CD14-positive monocyte (primary cell): ENCODE measurements around the gene TXNRD2. TPM values are rescaled to one million over a fixed set of nuclear protein-coding genes. Genes with fewer than 3 reads are reported as not detected.

Experiments used
- DNase-seq, 3 donors: peaks; one replicate each; pipeline ENCODE4 v3.0.0-alpha.2; 2011 to 2022
- H2AFZ ChIP-seq: 2 replicates; pipeline ENCODE4 v1.6.0; 2012; ENCODE audit warnings: mild to moderate bottlenecking, low read depth, low read length, inconsistent platforms; ENCODE audit not compliant: insufficient read depth, poor library complexity, severe bottlenecking
- H3K27ac ChIP-seq, 2 donors: 1 replicate in 1 of 2; 2 replicates in 1 of 2; pipeline ENCODE4 v1.5.1; 2012 to 2013; ENCODE audit warnings: low read length in 2 of 2, control low read depth in 1 of 2, inconsistent platforms in 1 of 2, low read depth in 1 of 2, mild to moderate bottlenecking in 1 of 2
- H3K27me3 ChIP-seq, 2 donors: one replicate each; pipeline versions ENCODE4 v1.6.0 to v1.6.1; 2011 to 2013; ENCODE audit warnings: low read length in 2 of 2; ENCODE audit not compliant: control insufficient read depth in 2 of 2, insufficient read depth in 2 of 2
- H3K36me3 ChIP-seq, 2 donors: replicated peaks in 1 of 2; 1 replicate in 1 of 2; 2 replicates in 1 of 2; pipeline versions ENCODE4 v1.5.1 to v1.6.1; 2012 to 2013; ENCODE audit warnings: low read length in 2 of 2, control low read depth in 1 of 2, inconsistent platforms in 1 of 2, mild to moderate bottlenecking in 1 of 2; ENCODE audit not compliant: insufficient read depth in 2 of 2, control insufficient read depth in 1 of 2
- H3K4me1 ChIP-seq, 2 donors: 1 replicate in 1 of 2; 2 replicates in 1 of 2; pipeline versions ENCODE4 v1.5.1 to v1.6.1; 2012 to 2013; ENCODE audit warnings: low read length in 2 of 2, control low read depth in 1 of 2, inconsistent platforms in 1 of 2, mild to moderate bottlenecking in 1 of 2, moderate library complexity in 1 of 2; ENCODE audit not compliant: insufficient read depth in 2 of 2, control insufficient read depth in 1 of 2
- H3K4me2 ChIP-seq: replicated peaks from 2 replicates; pipeline ENCODE3; 2012; ENCODE audit warnings: low read length, moderate library complexity, mild to moderate bottlenecking; ENCODE audit not compliant: poor library complexity, severe bottlenecking; ENCODE audit errors: extremely low read depth
- H3K4me3 ChIP-seq, 3 experiments: fragments of 200-600 bp in 1 of 3; sonication (generic) in 1 of 3; replicated peaks in 1 of 3; 1 replicate in 2 of 3; 2 replicates in 1 of 3; pipeline ENCODE4 v1.5.1; 2011 to 2013; ENCODE audit warnings: low read length in 3 of 3, mild to moderate bottlenecking in 3 of 3, control low read depth in 2 of 3, low read depth in 2 of 3, inconsistent platforms in 1 of 3, moderate library complexity in 1 of 3
- H3K79me2 ChIP-seq: 2 replicates; pipeline ENCODE4 v1.6.0; 2012; ENCODE audit warnings: mild to moderate bottlenecking, control low read depth, inconsistent platforms, low read length, moderate library complexity; ENCODE audit not compliant: insufficient read depth
- H3K9ac ChIP-seq: 2 replicates; pipeline ENCODE4 v1.6.0; 2017; ENCODE audit warnings: low read length, mild to moderate bottlenecking; ENCODE audit not compliant: insufficient read depth, poor library complexity, severe bottlenecking
- H3K9me3 ChIP-seq, 2 donors: replicated peaks in 1 of 2; 1 replicate in 1 of 2; 2 replicates in 1 of 2; pipeline versions ENCODE4 v1.5.1 to v1.6.1; 2012 to 2013; ENCODE audit warnings: low read length in 2 of 2, control low read depth in 1 of 2; ENCODE audit not compliant: control insufficient read depth in 1 of 2, insufficient read depth in 1 of 2
- H4K20me1 ChIP-seq: 2 replicates; pipeline ENCODE4 v1.6.0; 2012; ENCODE audit warnings: mild to moderate bottlenecking, low read length, control low read depth, moderate library complexity; ENCODE audit not compliant: insufficient read depth
- H3K27ac Mint-ChIP-seq, 7 donors: one replicate each; pipeline ENCODE4 v1.8.0; 2020; ENCODE audit warnings: mild to moderate bottlenecking in 7 of 7, mixed read lengths in 7 of 7, moderate library complexity in 6 of 7, inconsistent platforms in 2 of 7
- H3K27me3 Mint-ChIP-seq, 3 donors: one replicate each; pipeline ENCODE4 v1.8.0; 2021 to 2022; ENCODE audit warnings: low read depth in 3 of 3, mild to moderate bottlenecking in 3 of 3, mixed read lengths in 3 of 3, moderate library complexity in 3 of 3, inconsistent platforms in 1 of 3
- H3K36me3 Mint-ChIP-seq, 2 donors: one replicate each; pipeline ENCODE4 v1.8.0; 2020; ENCODE audit warnings: mixed read lengths in 2 of 2, inconsistent platforms in 1 of 2, mild to moderate bottlenecking in 1 of 2
- H3K4me1 Mint-ChIP-seq: one replicate; pipeline ENCODE4 v1.8.0; 2020; ENCODE audit warnings: mild to moderate bottlenecking, mixed read lengths
- H3K4me3 Mint-ChIP-seq, 2 donors: one replicate each; pipeline ENCODE4 v1.8.0; 2020; ENCODE audit warnings: mild to moderate bottlenecking in 2 of 2, mixed read lengths in 2 of 2, moderate library complexity in 1 of 2
- H3K9me3 Mint-ChIP-seq, 7 donors: one replicate each; pipeline ENCODE4 v1.8.0; 2020 to 2022; ENCODE audit warnings: mixed read lengths in 7 of 7, mild to moderate bottlenecking in 6 of 7, moderate library complexity in 6 of 7, inconsistent platforms in 2 of 7
- WGBS: methylation state at CpG from one replicate; pipeline ENCODE4 v1.1.5; 2013; ENCODE audit warnings: missing lambda C conversion rate; ENCODE audit not compliant: insufficient coverage; 5-methylcytosine and 5-hydroxymethylcytosine counted together
- intact Hi-C, 2 donors: fragments of 100-400 bp; cut with micrococcal nuclease; formaldehyde crosslinking; loops; one replicate each; pipeline versions ENCODE4 v1.15.0 to v1.15.1; 2023
- polyA plus RNA-seq, 3 donors: library from polyadenylated mRNA; depleted of rRNA in 1 of 3; unstranded in 2 of 3; stranded (reverse) in 1 of 3; fragments of 300-500 nt in 2 of 3; fragments of >200 nt in 1 of 3; fragmentation: Illumina TruSeq in 2 of 3; gene quantifications; 1 replicate in 2 of 3; 2 replicates in 1 of 3; pipeline ENCODE4 v1.2.3, GENCODE V29; 2012 to 2021
- TF ChIP-seq, protein P1 (sequence below): fragments of 200-600 bp; IDR thresholded peaks from one replicate; pipeline ENCODE4 v1.8.0; 2022; ENCODE audit warnings: antibody characterized with exemption, mild to moderate bottlenecking

Gene TXNRD2
- polyA plus RNA-seq, 3 donors = 24.9 to 54.9 (median 30.8) TPM

DNA sequence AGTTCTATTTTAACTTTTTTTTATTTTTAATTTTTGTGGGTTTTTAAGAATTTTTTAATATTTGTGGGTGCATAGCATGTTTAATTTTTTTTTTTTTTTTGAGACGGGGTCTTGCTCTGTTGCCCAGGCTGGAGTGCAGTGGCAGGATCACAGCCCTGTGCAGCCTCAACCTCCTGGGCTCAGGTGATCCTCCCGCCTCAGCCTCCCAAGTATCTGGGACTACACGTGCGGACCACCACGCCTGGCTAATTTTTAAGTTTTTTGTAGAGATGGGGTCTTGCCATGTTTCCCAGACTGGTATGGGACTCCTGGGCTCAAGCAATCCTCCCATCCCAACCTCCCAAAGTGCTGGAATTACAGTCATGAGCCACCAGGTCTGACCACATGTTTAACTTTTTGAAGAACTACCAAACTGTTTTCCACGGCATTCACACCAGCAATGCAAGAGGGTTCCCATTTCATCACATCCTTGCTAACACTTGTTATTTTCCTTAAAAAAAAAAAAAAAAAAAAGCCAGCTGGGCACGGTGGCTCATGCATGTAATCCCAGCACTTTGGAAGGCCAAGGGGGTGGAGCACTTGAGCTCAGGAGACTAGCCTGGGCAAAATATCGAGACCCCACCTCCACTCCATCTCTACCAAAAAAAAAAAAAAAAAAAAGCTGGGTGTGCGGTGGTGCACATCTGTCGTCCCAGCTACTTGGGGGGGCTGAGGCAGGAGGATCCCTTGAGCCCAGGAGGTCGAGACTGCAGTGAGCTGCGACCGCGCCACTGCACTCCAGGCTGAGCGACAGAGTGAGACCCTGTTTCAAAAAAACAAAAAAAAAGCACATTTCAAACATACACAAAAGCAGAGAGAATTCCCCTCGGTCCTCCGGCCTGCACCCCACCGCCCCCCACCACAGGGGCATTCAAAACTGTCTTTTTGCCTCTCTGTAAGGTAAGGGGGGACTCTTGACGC is 16.7 kb upstream of the TXNRD2 start:
- H3K27ac Mint-ChIP-seq = no peak overlapping the region

GRCh38 chr22:19957445-19957844 is 15.8 kb upstream of the TXNRD2 start:
- no peak for DNase-seq
- WGBS = 100% methylated on average over 5 of the region's 9 CpGs
- Histone ChIP-seq H3K27me3 (no peaks in the 10 kb centered on the region), H3K9me3 (no peaks in the 10 kb centered on the region), H3K79me2 (peaks cover 9% of the 10 kb centered on the region), H3K4me2 (no peak overlapping the region), H3K4me3 (no peak overlapping the region), H3K9ac (no peak overlapping the region), H3K27ac (no peak overlapping the region), H3K4me1 (no peaks in the 10 kb centered on the region), H3K36me3 (peaks cover 9 to 19% of the 10 kb centered on the region in 2 donors), H4K20me1 (peaks cover 84% of the 10 kb centered on the region), H2AFZ (no peak overlapping the region)
- Mint-ChIP-seq H3K4me1 (peaks cover 12% of the 10 kb centered on the region), H3K4me3 (no peak overlapping the region), H3K9me3 (peaks cover 0 to 3% (median 0%) of the 10 kb centered on the region in 7 donors), H3K27ac (no peak overlapping the region), H3K27me3 (peaks cover 0 to 5% (median 0%) of the 10 kb centered on the region in 3 donors), H3K36me3 (peaks cover 5 to 27% of the 10 kb centered on the region in 2 donors)
- TF ChIP-seq, protein P1, sequence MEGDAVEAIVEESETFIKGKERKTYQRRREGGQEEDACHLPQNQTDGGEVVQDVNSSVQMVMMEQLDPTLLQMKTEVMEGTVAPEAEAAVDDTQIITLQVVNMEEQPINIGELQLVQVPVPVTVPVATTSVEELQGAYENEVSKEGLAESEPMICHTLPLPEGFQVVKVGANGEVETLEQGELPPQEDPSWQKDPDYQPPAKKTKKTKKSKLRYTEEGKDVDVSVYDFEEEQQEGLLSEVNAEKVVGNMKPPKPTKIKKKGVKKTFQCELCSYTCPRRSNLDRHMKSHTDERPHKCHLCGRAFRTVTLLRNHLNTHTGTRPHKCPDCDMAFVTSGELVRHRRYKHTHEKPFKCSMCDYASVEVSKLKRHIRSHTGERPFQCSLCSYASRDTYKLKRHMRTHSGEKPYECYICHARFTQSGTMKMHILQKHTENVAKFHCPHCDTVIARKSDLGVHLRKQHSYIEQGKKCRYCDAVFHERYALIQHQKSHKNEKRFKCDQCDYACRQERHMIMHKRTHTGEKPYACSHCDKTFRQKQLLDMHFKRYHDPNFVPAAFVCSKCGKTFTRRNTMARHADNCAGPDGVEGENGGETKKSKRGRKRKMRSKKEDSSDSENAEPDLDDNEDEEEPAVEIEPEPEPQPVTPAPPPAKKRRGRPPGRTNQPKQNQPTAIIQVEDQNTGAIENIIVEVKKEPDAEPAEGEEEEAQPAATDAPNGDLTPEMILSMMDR = no peak
- intact Hi-C loops = no loop called here

More for the DNA sequence above, 16.7 kb upstream of the TXNRD2 start:
- Histone ChIP-seq H3K4me3 (no peak overlapping the region), H3K4me2 (peak overlapping the region; percentile 6), H3K27me3 (no peaks in the 10 kb centered on the region), H4K20me1 (peaks cover 86% of the 10 kb centered on the region), H3K9me3 (no peaks in the 10 kb centered on the region), H3K36me3 (peaks cover 18 to 28% of the 10 kb centered on the region in 2 donors), H3K4me1 (no peaks in the 10 kb centered on the region), H3K9ac (no peak overlapping the region), H3K79me2 (peaks cover 9% of the 10 kb centered on the region), H2AFZ (no peak overlapping the region), H3K27ac (no peak overlapping the region)
- Mint-ChIP-seq H3K27me3 (peaks cover 0 to 4% (median 0%) of the 10 kb centered on the region in 3 donors), H3K9me3 (peaks cover 0 to 3% (median 0%) of the 10 kb centered on the region in 7 donors), H3K4me1 (peaks cover 12% of the 10 kb centered on the region), H3K36me3 (peaks cover 8 to 35% of the 10 kb centered on the region in 2 donors), H3K4me3 (no peak overlapping the region)
- intact Hi-C loops = no loop called here
- 93% methylated on average over 3 of the region's 19 CpGs for WGBS
- TF ChIP-seq, protein P1 = no peak
- no peak for DNase-seq
